Measurements from ENCODE around the gene ATOSA.

Gene ATOSA

DNA sequence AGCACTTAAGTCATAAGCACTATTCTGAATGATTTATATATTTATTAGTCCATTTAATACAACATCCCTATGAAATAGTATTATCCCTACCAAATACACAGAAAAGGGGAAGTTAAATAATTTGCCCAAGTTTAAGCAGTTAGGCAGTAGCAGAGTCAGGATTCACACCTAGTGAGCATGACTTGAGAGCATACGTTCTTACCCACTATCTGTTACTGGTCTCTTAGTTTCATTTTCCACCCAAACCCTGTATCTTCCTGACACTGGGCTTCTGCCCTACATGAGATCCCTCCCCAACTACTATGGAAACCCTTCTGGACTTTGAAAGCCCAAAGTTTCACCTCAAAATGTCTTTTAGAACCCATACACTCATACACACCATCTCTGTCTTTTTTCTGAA, 4.4 kb upstream of the ATOSA start:
- no peak for DNase-seq (ENCODE audit: low read depth)

DNA sequence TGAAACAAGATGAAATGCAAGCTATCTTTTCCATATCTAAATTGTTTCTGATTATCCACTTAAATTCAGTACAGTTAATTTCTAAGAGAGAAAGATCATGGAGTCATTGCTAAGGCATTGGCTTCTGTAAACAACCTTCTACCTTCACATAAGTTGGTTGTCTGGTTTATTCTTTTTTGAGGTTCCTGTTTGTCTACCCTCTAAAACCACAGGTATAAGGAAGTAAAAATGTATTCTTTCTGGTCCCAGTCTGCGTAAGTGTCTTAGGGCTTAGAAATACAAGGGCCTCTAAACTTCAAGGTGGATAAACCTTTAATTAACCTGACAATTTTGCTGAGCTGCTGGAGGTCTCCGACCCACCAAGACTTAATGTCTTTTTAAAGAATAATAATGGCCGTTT, 3.6 kb upstream of the ATOSA start:
- no peak for DNase-seq (ENCODE audit: low read depth)

DNA sequence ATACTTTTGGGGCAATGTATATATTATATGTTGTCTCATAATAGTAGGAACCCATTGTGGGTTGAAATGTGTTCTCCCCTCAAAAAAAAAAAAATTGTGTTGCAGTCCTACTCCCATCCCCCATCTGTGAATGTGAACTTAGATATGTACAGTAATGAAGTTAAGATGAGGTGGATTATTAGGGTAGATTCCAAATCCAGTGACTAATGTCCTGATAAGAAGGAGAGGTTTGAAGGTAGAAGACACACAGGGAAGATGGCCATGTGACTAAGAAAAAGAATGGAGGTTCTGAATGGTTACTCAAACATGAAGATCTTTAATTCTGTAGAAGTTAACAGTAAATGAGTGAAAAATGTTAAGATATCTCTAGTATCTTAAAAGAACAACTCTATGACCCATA, 3.0 kb upstream of the ATOSA start:
- no peak for DNase-seq (ENCODE audit: low read depth)

DNA sequence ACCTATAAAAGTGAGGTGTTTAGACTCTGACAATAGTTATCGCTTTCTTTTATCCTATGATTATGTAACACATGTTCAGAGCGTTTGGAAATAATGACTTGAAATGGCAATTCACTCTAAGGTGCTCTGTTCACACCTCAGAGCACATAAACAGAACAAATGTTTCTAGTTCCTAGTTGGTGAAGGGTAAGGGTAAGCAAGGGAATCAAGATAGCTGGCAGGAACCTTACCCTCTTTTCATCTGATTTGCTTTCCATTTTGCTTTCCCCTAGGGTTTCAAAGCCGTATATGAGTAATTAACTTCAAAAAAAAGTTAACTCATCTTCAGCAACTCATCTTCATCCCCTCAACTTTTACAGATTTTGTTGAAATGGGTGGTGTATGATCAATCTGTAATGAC, 2.3 kb upstream of the ATOSA start:
- no peak for DNase-seq (ENCODE audit: low read depth)

DNA sequence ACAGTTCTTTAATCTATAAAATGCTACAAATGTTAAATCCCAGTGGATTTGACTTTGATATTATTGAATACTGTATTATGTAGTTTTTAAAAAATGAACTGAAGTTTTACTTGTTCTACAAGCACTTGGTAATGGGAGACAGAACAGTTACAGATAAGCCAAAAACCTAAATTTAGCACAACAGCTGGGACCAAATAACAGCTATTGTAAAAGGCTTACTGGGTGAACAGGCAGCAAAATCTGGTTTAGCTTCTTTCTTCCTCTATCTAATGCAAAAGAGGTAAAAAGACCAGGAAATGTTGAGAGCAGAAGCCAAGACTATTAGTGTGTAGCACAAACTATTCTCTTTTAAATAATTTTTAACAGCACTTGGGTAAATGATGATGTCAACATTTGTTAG, 1.6 kb upstream of the ATOSA start:
- DNase-seq (ENCODE audit: low read depth): no peak

DNA sequence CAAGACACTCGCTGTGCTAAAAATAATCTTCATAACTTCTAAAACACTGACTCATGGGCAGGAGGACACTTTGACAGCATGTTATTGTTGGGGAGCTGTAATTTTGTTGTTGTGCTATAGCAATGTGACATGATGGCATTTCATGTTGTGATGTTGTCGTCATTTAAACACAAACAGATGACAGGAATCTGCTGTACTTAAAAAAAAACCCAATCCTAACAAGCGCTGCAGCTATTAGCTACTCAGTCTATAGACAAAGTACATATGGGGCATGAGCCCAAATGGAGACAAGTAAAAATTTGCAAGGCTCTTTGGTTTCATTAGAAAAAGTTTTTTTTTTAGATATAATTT, 828 bp upstream of the ATOSA start:
- peak; percentile 55 for DNase-seq (ENCODE audit: low read depth)

DNA sequence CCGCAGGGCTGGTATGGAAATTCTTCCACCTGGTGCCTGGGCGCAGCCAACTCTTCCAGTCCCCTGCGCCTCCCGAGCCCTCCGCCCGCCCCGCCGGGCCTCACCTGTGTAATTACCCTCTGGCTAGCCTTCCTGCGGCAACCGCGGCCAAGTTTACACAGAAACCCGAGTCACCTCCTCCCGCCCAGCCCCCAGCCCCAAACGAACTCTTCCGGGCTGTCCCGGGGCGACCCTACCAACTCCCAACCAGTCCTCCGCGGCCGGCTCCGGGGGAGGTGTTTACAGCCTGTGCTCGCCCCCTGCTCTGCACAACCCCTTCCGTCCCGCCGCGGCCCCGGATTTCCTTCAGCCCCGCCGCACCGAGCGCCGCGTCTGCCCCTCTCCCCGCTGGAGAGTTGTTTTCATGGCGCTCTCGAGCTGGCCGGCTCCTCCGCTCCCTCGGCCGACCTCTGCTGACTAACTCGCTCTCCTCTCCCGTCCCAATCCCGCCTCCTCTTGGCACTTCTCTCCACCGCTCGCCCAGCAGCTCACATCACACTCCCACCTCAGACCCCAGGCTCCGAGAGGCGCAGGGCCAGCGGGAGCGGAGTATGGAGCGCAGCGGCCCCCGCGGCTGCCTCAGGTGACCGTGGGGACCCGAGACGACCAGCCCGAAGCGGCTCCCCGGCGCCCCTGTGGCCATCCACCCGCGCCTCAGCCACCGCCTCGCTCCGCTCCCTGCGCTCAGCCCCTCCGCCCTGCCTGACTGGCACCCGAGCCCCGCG, 538 bp downstream of the ATOSA start:
- peak; percentile 65 for DNase-seq (ENCODE audit: low read depth)

DNA sequence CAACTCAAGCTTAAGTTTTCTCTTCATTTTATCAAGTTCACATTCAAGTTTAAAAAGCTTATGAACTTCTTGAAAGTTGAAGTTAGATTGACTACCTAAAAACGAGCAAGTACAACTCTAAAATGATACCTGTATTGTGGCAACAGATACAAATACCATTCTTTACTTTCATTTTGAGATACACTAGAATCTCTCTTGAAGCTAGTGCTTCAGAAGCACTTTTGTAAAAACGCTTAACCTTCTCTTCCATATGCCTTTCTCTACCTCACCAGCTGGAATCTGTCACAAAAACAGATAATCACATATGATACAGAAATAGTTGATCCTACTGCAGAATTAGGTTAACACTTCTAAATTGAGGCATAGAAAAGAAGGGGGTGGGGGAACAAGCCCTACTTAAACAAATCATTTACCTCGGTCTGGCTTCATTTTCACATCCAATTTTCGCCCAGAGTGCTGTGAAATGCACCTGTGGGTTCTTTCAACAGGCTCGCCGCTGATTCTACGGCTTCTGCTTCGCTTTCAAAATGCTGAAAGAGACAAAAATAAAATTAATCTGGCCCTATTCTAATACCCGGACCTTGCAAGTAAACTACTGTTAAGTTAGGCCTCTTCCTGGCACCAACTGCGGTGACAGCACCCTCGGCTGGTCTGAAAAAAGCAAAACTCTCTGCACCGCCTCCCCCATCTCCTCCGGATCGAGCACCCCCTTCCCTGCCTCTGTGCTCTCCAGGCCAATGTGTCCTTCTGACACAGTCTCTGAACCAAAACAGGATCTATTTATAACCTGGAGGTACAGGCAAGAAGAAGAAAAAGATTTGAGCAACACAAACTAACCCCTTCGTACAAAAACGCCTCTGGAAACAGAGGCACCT, 1.4 kb downstream of the ATOSA start:
- DNase-seq (ENCODE audit: low read depth): peak; percentile 69

DNA sequence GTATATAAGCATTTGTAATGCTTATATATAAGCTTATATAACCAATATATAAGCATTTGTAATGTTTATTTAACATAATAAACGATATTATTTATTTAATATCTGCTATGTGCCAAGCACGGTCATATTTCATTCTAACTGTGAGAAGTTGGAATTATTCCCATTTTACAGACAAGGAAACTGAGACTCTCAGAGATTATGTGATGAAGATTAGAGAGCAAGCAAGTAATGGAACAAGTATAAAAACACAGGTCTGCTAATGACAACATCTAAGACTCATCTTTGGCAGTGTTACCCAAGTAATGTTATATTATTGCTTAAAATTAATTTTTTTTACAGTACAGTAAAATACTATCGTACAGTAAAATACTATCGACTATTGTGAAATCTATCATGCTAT, 4.4 kb downstream of the ATOSA start:
- DNase-seq (ENCODE audit: low read depth): no peak

DNA sequence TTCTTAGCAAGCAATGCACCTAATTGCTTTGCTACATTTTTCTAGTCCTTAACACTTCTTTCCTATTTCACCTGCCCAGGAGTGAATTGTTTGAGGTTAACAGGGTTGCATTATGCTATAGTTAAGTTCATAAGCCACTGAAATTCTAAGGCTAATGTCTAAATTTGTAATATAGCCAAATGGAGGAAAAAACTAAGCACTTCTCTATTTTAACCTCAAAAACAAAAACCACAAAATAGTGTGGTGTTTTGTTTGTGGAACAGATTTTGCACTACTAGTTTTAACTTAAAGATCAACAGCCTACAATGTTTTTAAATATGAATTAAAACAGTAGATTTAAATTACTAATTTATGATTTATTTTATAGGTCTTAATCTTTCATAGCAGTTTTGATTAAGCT, 5.5 kb downstream of the ATOSA start:
- no peak for DNase-seq (ENCODE audit: low read depth)

DNA sequence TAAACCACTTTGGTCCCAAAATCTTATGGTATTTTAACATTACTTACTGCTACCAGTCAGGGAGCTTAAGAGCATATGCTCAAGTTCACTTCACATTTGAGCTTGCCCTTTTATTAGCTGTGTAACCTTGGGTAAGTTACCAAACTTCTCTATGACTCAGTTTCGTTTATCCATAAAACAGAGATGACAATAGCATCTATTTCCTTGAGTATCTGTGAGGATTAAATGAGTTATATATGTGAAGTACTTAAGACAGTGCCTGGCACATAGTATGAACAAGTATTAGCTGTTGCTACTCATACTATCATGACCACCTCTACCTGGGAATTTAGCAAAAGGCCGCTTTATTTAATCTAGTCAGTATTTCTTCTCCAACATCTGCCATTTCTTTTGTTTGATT, 5.9 kb downstream of the ATOSA start:
- no peak for DNase-seq (ENCODE audit: low read depth)

DNA sequence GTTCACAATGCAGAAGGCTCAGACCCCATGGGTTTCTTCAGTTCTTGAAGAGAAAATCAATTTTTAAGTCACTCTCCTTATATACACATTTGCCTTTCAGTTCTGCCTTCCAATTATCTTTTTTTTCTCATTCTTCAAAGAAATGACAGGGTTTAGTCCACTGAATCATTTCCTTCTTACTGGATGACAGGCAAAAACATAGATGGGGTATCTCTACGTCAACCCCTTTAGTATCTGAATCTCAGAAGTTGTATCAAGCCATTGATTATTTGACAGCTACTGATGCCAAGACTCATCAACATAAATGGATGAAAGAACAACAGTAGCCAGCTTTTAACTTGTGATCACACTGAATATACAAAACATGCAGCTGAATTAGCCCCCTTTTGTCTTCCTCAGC, 6.5 kb downstream of the ATOSA start:
- DNase-seq (ENCODE audit: low read depth): no peak

DNA sequence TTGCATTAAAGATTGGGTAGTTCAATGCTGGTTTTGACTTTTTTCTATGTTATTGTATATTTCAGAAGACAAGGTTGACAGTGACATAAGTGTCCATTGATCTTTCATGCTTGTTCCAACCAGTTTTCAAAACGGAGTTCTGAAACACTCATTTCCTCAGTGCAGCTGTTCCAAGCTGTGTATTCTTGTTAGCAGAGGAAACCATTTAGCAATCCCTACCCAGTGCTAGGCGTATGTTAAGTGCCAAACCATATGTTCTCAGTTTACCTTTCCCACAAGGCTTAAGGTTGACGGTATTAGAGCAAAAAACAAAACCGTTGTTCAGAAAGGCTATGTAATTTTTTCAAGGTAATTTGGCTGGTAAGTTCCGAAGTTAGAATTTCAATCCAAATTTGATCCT, 9.1 kb downstream of the ATOSA start:
- DNase-seq (ENCODE audit: low read depth): no peak

DNA sequence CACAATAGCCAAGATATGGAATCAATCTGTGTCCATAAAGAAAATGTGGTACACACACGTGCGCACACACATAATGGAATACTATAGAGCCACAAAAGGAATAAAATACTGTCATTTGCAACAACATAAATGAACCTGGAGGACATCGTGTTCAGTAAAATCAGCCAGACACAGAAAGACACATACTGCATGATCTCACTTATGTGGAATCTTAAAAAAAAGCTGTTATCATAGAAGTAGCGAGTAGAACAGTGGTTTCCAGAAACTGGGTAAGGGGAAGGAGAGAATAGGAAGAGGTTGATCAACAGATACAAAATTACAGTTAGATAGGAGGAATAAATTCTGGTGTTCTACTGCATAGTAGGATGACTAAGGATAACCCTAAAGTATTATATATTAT, 11.1 kb downstream of the ATOSA start:
- no peak for DNase-seq (ENCODE audit: low read depth)

DNA sequence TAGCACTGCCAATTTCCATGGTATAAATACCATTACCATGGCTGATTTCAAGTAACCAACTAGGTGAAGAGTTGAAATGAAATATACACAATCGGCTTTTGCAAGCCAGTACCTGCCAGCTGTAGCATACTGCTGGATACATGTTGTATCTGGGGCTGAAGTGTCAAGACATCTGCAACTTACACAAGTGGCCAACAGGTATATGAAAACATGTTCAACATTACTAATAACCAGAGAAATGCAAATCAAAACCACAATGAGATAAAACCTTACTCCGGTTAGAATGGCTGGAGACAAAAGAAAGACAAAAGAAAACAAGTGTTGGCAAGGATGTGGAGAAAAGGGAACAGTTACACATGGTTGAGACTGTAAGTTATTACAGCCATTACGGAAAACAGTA, 11.6 kb downstream of the ATOSA start:
- no peak for DNase-seq (ENCODE audit: low read depth)

DNA sequence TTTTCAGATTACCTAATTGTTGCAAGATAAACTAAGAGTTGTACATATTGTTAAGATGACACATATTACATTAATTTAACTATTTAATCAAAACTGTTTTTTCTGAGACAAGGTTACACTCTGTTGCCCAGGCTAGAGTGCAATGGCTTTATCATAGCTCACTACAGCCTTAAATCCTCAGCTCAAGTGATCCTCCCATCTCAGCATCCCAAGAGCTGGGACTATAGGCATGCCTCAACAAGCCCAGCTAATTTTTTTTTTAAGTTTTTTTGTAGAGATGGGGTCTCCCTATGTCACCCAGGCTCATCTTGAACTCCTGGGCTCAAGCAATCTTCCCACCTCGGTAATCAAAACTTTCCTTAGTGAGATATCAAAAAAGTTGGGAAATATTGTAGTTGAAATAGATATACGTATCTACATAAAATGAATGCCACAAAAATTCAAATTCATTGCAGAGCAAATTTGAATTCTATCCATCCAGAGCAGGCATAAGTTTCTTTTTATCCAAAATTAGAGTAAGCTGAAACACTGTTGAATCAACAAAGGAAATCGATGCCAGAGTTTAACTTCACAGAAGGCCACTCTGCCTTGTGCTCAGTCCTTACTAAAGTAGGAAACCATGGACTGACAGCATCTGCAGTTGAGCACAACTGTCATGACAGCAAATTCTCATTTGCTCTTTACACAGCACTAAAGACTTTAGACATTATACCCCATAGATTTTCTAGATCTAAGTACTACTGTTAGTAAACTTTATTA, 15.5 kb downstream of the ATOSA start:
- no peak for DNase-seq (ENCODE audit: low read depth)

DNA sequence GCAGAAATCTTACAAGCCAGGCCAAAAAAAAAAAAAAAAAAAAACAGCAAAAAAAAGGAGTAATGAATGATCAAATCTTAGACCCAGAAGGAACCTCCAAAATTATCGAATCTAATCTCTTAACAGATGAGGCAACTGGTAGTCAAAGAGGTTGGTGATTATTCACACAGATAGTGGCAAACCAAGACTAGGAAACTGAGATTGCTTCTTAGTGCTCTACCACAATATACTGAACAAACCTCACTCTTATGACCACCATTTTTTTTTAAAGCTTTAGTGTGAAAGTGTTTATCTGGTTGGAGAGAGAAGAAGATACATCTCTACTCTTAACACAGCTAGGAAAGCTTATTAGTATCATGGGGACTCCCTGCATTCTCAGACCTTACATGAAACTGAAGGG, 17.3 kb downstream of the ATOSA start:
- DNase-seq (ENCODE audit: low read depth): no peak

DNA sequence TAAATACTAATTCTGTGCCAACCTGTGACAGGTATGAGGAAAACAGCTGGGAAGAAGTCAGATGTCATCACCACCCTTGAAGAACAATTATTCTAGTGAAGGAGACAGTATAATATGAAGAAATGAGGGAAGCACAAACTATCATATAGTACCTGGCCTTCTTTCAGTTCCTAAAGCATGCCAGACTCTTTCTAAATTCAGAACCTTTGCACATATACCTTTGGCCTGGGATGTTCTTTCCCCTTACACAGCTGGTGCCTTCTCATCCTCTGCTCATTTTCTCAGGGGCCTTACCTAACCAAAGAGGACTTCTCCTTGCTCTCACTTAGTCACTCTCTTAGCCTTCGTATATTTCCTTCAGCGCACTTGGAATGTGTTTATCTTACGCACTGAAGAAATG, 19.0 kb downstream of the ATOSA start:
- DNase-seq (ENCODE audit: low read depth): no peak

DNA sequence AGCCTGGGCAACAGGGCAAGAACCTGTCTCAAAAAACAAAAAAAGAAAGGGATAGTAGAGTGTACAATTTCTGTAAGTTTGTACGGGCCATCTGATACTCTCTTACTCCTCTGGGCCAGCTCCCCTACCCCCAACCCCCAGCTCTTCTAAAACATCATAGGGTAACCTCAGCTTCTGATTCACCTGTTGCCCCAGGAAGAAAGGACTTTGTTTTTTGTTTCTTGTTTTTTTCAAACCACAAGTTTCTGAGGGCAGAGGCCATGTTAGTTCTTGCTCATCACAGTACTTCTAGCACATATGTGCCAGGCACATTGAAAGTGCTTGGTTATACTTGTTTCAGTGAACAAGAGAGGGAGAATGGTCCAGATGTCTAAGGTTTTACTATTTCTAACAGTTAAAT, 20.2 kb downstream of the ATOSA start:
- no peak for DNase-seq (ENCODE audit: low read depth)

DNA sequence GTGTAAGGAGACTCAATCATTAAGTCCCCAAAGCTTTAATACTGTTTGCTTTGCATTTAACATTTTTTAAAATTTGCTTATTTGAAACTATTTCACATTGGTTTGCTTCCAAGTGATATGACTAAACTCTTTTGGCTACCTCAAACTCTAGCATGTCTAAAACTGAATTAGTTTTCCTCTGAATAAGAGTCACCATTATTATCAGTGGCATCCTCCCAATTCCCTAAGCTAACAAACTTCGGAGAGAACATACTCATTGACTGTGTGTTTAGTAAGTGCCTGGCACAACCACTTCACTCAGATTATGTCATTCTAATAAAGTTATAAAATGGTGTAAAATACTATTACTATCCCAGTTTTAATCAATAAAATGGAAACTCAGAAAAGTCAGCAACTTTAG, 21.9 kb downstream of the ATOSA start:
- DNase-seq (ENCODE audit: low read depth): peak; percentile 70

DNA sequence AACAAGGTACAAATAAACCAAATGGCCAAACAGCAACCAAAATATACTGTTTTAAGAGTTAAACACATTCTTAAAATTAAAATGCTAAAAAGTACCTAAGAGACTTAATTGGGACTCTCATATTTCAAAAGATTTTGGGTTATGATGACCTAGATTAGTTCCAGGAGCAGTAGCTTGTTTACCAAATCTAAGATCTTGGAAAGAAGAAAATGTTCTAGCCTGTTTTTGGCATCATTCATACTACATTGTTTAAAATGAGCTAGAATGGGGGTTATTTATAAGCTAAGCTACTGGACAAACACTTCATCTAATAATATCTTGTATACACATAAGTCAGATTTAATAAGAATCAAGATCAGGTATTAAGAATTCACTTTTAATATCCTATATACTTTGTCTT, 22.8 kb downstream of the ATOSA start:
- peak; percentile 25 for DNase-seq (ENCODE audit: low read depth)

DNA sequence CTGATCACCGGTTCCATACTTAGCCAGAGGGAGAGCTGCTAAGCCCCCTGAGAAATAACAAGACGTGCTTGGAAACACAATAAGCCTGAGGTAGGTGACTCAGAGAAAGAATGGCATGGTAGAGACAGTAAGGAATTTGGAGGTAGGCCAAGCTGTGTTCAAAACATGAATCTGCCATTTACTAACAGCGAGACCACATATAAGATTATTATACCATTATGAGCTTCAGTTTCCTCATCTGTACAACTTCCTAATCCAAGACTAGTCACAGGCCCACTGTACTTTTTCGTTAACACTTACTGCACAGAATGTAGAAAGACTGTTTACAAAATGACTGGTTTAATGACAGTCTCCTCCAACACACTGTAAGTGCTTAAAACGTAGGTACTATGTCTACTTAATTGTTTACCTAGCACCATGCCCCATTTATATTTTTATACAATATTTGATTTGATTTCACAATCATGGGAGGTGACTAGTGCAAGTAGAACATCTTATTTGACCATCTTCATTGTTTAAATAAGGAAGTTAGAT, 25.7 kb downstream of the ATOSA start:
- DNase-seq (ENCODE audit: low read depth): peak; percentile 80

DNA sequence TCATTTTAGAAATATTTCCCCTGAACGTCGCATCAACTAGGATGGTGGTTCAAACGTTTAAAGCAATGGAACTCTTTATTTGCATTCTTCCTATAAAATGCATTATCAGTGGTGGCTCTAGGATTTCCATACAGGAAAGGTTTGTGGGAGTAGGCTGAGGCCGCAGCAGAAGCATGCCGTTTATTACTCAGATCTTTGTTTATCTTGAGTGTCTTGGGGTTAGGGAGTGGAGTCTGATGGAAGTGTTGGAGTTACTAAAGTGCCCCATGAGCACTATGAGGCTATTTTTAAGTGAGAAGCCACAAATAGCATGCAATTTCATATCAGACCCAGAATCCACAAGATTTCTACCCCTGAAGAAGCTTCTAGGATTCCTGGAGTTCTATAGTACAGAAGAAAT, 26.2 kb downstream of the ATOSA start:
- peak; percentile 45 for DNase-seq (ENCODE audit: low read depth)
